NCI-H1092 treated with DMSO at 0.1 percent for 48 hours (cell line): Measurements from ENCODE around the gene INPP5A.

Experiments
- DNase-seq: peaks from one replicate; lab custom pipeline; 2025; lab: John Stamatoyannopoulos, UW

INPP5A gene

GRCh38 chr10:132518572-132519381 is 18.8 kb upstream of the INPP5A start:
- peak; percentile 6 for DNase-seq

- DNase-seq: no peak
Observed at GRCh38 chr10:132519382-132520176, 18.0 kb upstream of the INPP5A start.

- no peak for DNase-seq
Observed at GRCh38 chr10:132520177-132520811, 17.3 kb upstream of the INPP5A start.

GRCh38 chr10:132521041-132521465 is 16.5 kb upstream of the INPP5A start:
- DNase-seq: no peak

- no peak for DNase-seq
Observed at GRCh38 chr10:132521466-132522102, 16.0 kb upstream of the INPP5A start.

- DNase-seq: no peak
Observed at GRCh38 chr10:132522521-132523411, 14.8 kb upstream of the INPP5A start.

GRCh38 chr10:132523561-132524442 is 13.8 kb upstream of the INPP5A start:
- DNase-seq: no peak

GRCh38 chr10:132524443-132525285 is 12.9 kb upstream of the INPP5A start:
- no peak for DNase-seq

- DNase-seq: no peak
Observed at GRCh38 chr10:132526676-132527075, 10.9 kb upstream of the INPP5A start.

GRCh38 chr10:132527339-132528063 is 10.1 kb upstream of the INPP5A start:
- DNase-seq: no peak

GRCh38 chr10:132528064-132528691 is 9.4 kb upstream of the INPP5A start:
- no peak for DNase-seq

- no peak for DNase-seq
Observed at GRCh38 chr10:132532179-132532578, 5.4 kb upstream of the INPP5A start.

GRCh38 chr10:132532749-132533560 is 4.6 kb upstream of the INPP5A start:
- DNase-seq: no peak

GRCh38 chr10:132533571-132534260 is 3.9 kb upstream of the INPP5A start:
- DNase-seq: no peak

GRCh38 chr10:132534391-132535064 is 3.1 kb upstream of the INPP5A start:
- no peak for DNase-seq

- DNase-seq: no peak
Observed at GRCh38 chr10:132535065-132535651, 2.4 kb upstream of the INPP5A start.
